Renal cortex interstitium (tissue), 11 donors: ENCODE results near the gene GOLGA6C. TPM values are rescaled to one million over a fixed set of nuclear protein-coding genes. Genes with fewer than 3 reads are reported as not detected.
"Not testable (repeated sequence)": the region's sequence is repeated elsewhere in the genome, so short reads cannot be mapped to it uniquely, and the experiment has no call there.

Experiments
- DNase-seq, 11 donors: peaks; one replicate each; pipeline ENCODE4 v3.0.0-alpha.2; 2013; ENCODE audit warnings: low read depth in 9 of 11, low spot score in 4 of 11; ENCODE audit errors: extremely low read depth in 1 of 11
- polyA plus RNA-seq, 3 donors: library from polyadenylated mRNA; unstranded; fragments of 120-200 nt; gene quantifications; one replicate each; pipeline ENCODE4 v1.2.1, GENCODE V29; 2013; ENCODE audit not compliant: insufficient read length in 3 of 3

The GOLGA6C gene
- polyA plus RNA-seq, 3 donors, result not detected

GRCh38 chr15:75302318-75302717 is 44.2 kb downstream of the GOLGA6C start:
- DNase-seq, result no peak

- DNase-seq, result not testable (repeated sequence)
These were observed 44.6 kb downstream of the GOLGA6C start for GRCh38 chr15:75302753-75303152.

DNA sequence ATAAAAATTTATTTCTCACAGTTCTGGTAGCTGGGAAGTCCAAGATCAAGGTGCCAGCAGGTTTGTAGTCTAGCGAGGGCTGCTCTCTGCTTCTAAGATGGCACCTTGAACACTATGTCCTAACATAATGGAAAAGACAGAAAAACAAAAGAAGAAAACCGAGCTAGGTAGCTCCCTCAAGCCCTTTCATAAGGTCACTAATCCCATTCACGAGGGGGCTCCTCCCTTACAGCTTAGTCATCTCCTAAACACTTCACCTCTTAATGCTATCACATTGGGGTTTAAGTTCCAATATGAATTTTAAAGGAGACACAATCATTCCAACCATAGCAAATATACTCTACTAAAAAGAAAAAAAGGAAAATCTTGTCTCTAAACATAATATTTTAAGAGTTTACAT is 48.1 kb downstream of the GOLGA6C start:
- no peak for DNase-seq

DNA sequence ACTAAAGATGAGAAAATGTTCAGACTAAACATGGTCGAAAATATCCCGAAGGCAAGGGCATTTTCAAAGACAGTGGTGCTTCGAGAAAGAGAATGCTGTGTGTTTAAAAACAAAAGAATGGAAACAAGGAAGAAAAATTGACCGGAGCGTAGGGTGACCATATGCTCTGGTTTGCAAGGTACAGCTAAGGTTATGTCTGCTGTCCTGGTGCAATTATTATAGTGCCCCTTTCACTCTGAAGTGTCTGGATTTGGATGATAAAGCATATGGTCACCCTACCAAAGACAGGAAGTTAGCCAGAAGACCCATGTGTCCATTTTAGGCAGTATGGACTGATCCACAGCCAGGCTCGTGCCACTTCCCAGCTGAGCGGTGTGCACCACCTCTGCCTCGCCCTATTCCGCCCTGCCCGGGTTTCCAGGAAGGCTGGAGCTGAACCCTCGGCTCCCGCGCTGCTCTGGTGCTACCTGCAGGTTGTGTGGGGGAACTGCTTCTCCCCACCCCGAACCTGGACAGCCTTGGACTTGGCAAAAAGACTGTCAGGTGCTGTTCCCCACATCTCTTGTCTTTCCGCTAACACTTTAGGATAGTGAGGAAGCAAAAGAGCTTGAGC is 49.8 kb downstream of the GOLGA6C start:
- peak in 9 of 11 donors; percentile 3 to 25 (median 13) for DNase-seq

GRCh38 chr15:75309711-75310110 is 51.6 kb downstream of the GOLGA6C start:
- no peak for DNase-seq

- DNase-seq, result not testable (repeated sequence)
These were observed 54.4 kb downstream of the GOLGA6C start for GRCh38 chr15:75312548-75312947.

GRCh38 chr15:75313116-75313845 is 55.1 kb downstream of the GOLGA6C start:
- DNase-seq, result no peak

DNA sequence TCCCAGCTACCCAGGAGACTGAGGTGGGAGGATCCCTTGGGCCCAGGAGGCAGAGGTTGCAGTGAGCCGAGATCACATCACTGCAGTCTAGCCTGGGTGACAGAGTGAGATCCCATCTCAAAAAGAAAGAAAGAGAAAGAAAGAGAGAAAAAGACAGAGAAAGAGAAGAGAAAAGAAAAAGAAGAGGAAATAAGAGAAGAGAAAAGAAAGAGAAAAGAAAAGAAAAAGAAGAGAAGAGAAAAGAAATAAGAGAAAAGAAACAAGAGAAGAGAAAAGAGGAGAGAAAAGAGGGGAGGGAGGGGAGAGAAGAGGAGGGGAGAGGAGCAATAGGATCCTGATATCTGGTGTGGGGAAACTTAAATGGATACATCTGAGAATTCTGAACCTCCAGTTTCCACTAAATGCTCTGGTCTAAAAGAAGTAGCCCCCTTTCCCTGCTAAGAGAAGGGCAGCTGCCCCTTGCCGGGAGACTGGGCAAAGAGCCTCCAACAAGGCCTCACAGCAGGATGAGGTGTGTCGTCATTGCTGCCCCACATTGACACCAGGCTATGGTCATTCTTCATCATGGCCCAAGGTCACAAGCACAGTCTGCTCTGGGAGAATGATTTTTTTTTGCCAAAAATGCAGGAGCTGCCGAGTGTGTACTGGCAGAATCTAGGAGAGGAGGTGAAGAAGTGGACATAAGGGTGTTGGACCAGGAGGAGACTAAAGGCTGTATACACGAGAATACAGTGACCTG is 56.6 kb downstream of the GOLGA6C start:
- no peak for DNase-seq

- not testable (repeated sequence) for DNase-seq
These were observed 61.2 kb downstream of the GOLGA6C start for GRCh38 chr15:75319231-75319897.

Other genes with a start within 250 kb of the GOLGA6C start
- 10 to 100 TPM; 10.2 to 15.7 (median 12.5) TPM for gene PPCDC, start 234.7 kb upstream of the GOLGA6C start, polyA plus RNA-seq
- 10 to 100 TPM in 2 of 3 donors, 1 to 10 TPM in 1; 9.0 to 12.3 (median 11.9) TPM for gene C15orf39, start 56.5 kb upstream of the GOLGA6C start, polyA plus RNA-seq
- gene GOLGA6D, start 24.5 kb downstream of the GOLGA6C start, polyA plus RNA-seq, result under 1 TPM; 0.20 to 0.56 (median 0.40) TPM
- gene COMMD4, start 77.7 kb downstream of the GOLGA6C start, polyA plus RNA-seq, result 100 to 1,000 TPM in 1 of 3 donors, 10 to 100 TPM in 2; 81.8 to 107 (median 99.9) TPM
- gene NEIL1, start 88.7 kb downstream of the GOLGA6C start, polyA plus RNA-seq, result 10 to 100 TPM; 17.3 to 36.7 (median 17.6) TPM
- gene MAN2C1, start 110.3 kb downstream of the GOLGA6C start, polyA plus RNA-seq, result 100 to 1,000 TPM; 112 to 202 (median 125) TPM
- gene SIN3A, start 193.4 kb downstream of the GOLGA6C start, polyA plus RNA-seq, result 10 to 100 TPM; 53.7 to 63.0 (median 57.7) TPM